DMS 273 (cell line): ENCODE data around the gene SRRM2.
A peak's percentile ranks its signal among the peaks of the same experiment; 100 is the strongest.

Experiments
- DNase-seq: peaks from one replicate; lab custom pipeline; 2025; ENCODE audit not compliant: unreplicated experiment; lab: John Stamatoyannopoulos, UW

The SRRM2 gene

DNA sequence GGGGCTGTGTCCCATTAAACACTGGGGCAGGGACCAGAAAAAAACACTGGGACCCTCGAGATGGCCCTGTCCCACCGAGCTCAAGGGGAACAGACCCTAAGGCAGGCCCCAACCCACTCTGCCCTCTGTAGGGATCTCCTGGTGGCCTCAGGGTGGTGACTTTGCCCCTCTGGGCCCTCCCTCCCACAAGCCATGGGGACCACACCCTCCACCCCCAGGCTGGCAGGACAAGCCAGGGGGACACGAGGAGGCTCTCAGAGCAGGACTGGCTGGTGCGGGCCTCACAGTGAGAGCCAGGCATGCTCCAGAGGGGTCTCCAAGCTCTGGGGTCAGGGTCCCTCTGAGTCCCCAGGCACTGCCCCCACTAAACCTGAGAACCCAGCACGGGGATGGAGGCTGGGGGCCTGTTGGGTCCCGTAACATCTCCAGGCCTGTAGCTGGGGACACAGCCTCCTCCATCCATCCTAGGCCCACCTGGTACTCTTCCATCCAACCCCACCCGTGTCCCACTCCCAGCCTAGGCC, 14.5 kb upstream of the SRRM2 start:
- no peak for DNase-seq

DNA sequence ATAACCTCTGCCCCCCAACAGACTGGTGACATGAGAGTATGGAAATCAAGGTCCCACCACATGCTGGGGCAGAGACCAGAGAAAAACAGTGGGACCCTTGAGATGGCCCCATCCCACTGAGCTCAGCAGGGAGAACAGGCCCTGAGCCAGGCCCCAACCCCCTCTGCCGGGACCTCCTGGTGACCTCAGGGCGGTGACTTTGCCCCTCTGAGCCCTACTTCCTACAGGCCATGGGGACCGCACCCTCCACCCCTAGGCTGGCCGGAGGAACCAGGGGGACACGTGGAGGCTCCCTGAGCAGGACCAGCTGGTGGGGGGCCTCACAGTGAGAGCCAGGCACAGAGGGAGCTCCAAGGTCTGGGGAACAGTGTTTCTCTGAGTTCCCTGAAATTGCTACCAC, 13.8 kb upstream of the SRRM2 start:
- no peak for DNase-seq

- DNase-seq: no peak
These were observed 12.6 kb upstream of the SRRM2 start for GRCh38 chr16:2739625-2740430.

- DNase-seq: no peak
These were observed 12.0 kb upstream of the SRRM2 start for GRCh38 chr16:2740476-2740875.

GRCh38 chr16:2741168-2741567, 11.3 kb upstream of the SRRM2 start:
- DNase-seq: no peak

GRCh38 chr16:2742323-2743006, 10.0 kb upstream of the SRRM2 start:
- DNase-seq: no peak

DNA sequence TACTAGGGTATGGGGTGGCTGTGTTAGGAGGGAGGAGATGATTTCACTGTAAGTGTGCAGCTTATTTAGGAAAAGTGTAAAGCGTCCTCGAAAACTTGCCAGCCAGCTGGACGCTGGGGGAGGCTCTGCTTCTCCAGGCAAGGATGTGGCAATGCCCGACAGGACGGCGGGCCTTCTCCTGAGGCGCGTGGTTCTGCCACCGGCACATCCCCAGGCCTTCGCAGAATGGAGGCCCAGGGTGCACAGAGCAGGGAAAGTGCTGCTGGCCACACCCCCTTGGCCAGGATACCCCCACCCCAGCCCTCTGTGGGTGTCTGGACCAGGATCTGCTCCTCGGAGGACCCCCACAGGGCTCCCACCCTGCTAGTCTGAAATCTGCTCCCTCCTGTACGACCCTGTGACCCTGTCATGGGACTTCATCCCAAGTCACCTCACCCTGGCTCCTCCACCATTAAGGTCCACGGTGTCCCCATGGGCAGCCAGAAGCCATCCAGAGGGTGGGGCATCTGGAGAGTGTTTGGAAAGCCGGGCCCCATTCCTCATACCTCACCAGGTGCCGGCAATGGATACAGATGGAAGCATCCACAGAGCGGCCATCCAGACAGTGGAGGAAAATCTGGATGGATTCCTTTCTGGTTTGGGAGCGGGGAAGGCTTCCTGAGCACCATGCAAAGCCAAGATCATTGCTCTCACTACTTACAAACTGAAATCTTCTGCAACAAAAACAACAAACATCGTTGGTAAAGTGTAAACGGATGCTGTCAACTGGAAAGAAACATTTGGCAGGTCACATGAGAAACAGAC, 9.2 kb upstream of the SRRM2 start:
- DNase-seq: no peak

DNA sequence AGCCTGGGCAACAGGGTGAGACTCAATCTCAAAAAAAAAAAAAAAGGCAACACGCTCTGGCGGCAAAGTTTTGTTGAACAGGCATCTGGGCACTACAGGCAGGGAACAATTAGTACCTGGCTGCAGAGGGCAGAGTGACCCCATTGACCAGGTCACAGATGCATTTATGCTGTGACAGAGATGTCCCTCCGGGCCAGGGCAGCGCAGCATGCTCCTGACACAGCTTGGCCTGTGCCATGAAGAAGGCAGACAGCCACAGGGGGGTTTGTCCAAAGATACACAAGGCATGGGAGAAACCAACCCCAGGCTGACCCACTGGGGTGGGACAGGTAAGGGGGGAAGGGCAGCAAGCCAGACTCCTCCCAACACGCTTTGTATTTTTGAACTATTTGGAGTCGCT, 7.7 kb upstream of the SRRM2 start:
- DNase-seq: no peak

- no peak for DNase-seq
These were observed 7.1 kb upstream of the SRRM2 start for GRCh38 chr16:2745116-2745890.

DNA sequence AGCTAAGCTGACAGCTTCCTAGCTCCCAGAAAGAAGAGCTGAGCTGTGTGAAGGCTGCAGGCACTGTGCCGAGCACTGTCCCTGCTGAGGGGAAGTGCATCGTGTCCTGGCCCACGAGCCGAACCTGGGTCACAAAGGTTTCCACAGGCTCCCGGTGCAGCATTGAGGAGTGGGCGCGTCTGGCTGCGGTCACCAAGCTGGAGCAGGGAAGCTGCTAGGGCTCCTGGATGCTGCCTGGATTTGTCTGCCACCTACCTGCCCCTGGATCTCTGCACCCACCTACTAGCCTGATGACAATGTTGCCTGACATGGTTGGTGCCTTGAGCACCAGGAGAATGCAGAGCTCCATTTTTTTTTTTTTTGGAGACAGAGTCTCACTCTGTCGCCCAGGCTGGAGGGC, 6.5 kb upstream of the SRRM2 start:
- no peak for DNase-seq

GRCh38 chr16:2748757-2749455, 3.5 kb upstream of the SRRM2 start:
- DNase-seq: no peak

DNA sequence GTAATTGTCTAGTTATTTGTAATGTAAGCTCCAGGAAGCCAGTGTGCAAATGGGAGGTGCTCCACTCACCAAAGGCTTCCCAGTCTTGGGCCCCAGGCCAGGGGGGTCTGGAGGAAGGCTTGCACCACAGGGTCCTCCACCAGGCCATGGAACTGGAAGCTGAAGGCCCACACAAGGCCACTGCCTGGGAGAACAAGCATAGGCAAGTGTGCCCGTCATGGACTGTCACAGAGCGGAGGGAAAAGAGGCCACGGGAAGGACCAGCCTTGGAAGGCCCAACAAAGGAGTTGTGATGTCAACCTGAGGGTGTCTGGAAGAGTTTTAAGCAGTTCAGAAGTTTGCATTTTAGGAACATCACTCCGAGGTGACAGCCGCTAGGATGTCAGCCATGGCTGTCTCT, 3.0 kb upstream of the SRRM2 start:
- DNase-seq: no peak

DNA sequence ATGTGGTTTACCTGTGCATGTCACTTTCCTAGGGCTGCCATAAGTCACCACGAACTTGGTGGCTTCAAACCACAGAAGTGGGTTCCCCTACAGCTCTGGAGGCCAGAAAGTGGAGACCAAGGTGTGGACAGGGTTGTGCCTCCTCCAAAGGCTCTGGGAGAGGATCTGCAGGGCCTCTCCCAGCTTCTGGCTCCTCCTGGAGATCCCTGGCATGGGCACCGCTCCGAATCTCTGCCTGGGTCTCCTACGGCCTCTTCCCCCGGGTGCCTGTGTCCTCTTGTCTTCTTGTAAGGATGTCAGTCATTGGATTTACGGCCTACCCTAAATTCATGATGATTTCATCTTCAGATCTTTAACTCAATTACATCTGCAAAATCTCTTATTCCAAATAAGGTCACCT, 2.5 kb upstream of the SRRM2 start:
- DNase-seq: no peak

- DNase-seq: peak; percentile 86
These were observed 832 bp upstream of the SRRM2 start for GRCh38 chr16:2751577-2752034.

DNA sequence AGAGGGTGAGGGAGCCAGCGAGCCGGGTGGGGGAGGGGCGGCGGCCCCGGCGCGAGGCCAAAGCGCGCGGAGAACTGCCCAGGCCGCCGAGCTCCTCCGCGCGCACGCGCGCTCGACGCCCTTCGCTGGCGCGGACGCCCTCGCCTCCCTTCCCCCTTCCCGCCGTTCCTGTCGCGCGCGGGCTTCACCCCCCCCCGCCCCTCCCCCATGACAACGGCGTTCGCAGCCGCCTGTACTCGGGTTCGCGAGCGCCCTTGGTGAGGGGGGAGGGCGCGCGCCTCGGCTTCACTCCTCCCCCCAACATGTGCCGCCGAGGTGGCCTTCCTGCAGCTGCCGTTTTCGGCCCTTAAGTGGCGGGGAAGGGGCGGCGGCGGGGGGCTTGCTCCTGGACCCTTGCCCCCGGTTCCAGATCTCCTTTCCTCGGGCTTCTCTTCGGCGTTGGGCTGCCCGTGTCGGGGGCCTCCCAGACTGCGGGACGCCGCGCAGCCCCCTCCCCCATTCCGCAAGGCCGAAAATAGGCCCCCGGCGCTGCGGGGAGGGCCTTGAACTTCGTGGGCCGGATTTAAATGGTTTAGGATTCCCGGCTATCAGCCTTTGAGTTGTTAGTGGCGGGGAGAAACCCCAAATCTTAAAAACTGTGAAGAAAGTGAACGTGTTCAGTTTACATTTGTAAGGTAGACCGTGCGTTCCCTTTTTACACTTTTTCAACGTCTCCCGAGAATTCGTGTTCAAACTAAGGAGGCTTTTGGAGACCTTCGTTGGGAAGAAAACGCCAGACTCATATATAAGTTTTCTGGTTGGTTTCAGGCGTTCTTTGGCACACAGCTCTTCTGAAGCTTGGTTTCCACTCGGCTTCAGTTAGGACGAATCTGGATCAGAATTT, 653 bp downstream of the SRRM2 start:
- DNase-seq: peak; percentile 94

DNA sequence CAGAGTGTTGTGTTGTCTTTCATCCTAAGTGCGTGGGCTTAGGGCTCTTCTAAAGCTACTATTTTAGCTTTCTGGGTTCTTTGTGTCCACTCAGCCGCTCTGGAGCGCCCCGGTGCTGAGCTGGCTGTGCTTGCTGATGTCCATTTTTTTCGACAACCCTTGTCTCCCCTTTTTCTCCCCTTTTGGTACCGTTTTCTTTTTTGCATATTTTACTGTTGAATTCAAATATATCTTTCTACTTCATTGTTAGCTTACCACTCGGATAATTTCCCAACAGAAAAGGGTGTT, 1.2 kb downstream of the SRRM2 start:
- DNase-seq: no peak

GRCh38 chr16:2755158-2755557, 2.7 kb downstream of the SRRM2 start:
- no peak for DNase-seq

DNA sequence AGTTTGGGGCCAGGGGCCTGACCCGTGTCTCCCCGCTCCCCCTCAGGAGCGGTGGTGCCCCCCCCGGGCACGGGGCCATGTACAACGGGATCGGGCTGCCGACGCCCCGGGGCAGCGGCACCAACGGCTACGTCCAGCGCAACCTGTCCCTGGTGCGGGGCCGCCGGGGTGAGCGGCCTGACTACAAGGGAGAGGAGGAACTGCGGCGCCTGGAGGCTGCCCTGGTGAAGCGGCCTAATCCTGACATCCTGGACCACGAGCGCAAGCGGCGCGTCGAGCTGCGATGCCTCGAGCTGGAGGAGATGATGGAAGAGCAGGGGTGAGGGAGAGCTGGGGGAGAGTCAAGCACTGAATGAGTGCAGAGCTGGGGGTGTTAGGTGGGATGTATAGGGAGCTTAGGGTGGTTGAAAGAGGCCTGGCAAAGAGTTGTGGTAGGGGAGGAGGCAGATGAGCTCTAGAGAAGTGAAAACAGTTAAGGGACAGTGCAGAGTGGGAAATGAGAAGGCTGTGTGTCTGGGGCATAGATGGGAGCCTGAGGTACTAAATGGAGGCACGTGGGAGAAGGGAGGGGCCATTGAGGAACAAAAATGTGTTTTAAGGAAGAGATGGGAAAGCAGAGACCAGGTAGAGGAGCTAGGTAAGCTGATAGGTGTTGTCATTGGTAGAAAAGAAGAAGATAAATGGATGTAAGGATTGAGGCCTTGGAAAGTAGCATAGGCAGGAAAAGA, 4.0 kb downstream of the SRRM2 start:
- DNase-seq: no peak

- no peak for DNase-seq
These were observed 4.9 kb downstream of the SRRM2 start for GRCh38 chr16:2757344-2757743.
